HepG2 (cell line): ENCODE measurements around the gene FAF1. TPM values are rescaled to one million over a fixed set of nuclear protein-coding genes. Genes with fewer than 3 reads are reported as not detected.

ENCODE experiments used
- ATAC-seq: fragments of 200-7000 bp; cut with Tn5 transposase; 3 replicates; pipeline ENCODE4 v1.9.1; 2020; ENCODE audit warnings: mild to moderate bottlenecking, moderate library complexity
- BruUV-seq: library from RNA; stranded (reverse); fragments of 400-500 nt; replicated peaks from 2 replicates; lab custom pipeline; 2021; lab: Mats Ljungman, UMichigan
- CTCF ChIA-PET: fragments of 300-600 bp; formaldehyde crosslinking; extraction: SDS; loops from one replicate; lab custom pipeline; 2021; ENCODE audit warnings: low total read pairs, inconsistent platforms, low intra/inter-chr PET ratio; lab: Yijun Ruan, JAX
- POLR2A ChIA-PET: fragments of 350-600 bp; sonication (Branson Sonifier 250); formaldehyde crosslinking; loops from one replicate; lab custom pipeline; 2020; ENCODE audit warnings: antibody characterized with exemption, inconsistent platforms; lab: Yijun Ruan, JAX
- DNase-seq: peaks from one replicate; pipeline ENCODE4 v3.0.0-alpha.2; 2015; ENCODE audit warnings: low spot score
- FAIRE-seq: peaks from 3 replicates; lab custom pipeline; 2011; peaks lifted over from hg19 to GRCh38; lab: Jason Lieb, UNC
- H2AFZ ChIP-seq: one replicate; pipeline ENCODE4 v1.6.1; 2011; ENCODE audit warnings: low read length, inconsistent platforms
- H3K27ac ChIP-seq: fragments of 300-600 bp; 3 replicates; pipeline ENCODE4 v1.8.0; 2011; ENCODE audit warnings: mixed run types, mild to moderate bottlenecking, mixed read lengths, low read length, inconsistent platforms; ENCODE audit not compliant: insufficient read depth; ENCODE audit errors: extremely low read length
- H3K27me3 ChIP-seq, 2 experiments: fragments of 200-600 bp in 1 of 2; 2 replicates in 1 of 2; 3 replicates in 1 of 2; pipeline versions ENCODE4 v1.6.0 to v1.8.0; 2011; ENCODE audit warnings: low read length in 2 of 2, mild to moderate bottlenecking in 2 of 2, moderate library complexity in 2 of 2, inconsistent platforms in 1 of 2; ENCODE audit not compliant: insufficient read depth in 2 of 2, control insufficient read depth in 1 of 2
- H3K36me3 ChIP-seq, 2 experiments: fragments of 200-600 bp in 1 of 2; replicated peaks in 1 of 2; 2 replicates in 1 of 2; 3 replicates in 1 of 2; pipeline versions ENCODE4 v1.5.1 to v1.8.0; 2011; ENCODE audit warnings: low read length in 2 of 2, inconsistent platforms in 1 of 2; ENCODE audit not compliant: insufficient read depth in 2 of 2, control insufficient read depth in 1 of 2
- H3K4me1 ChIP-seq: 2 replicates; pipeline ENCODE4 v1.5.1; 2012; ENCODE audit warnings: low read length, inconsistent platforms; ENCODE audit not compliant: insufficient read depth
- H3K4me2 ChIP-seq: 2 replicates; pipeline ENCODE4 v1.6.0; 2011; ENCODE audit warnings: low read depth, low read length, inconsistent platforms
- H3K4me3 ChIP-seq, 3 experiments: fragments of 200-600 bp in 1 of 3; sonication (generic), shearing (Covaris generic) in 1 of 3; replicated peaks in 1 of 3; 2 replicates each; pipeline ENCODE4 v1.5.1; 2011 to 2016; ENCODE audit warnings: low read length in 3 of 3, inconsistent platforms in 2 of 3, low read depth in 2 of 3, mild to moderate bottlenecking in 2 of 3, control low read depth in 1 of 3, mixed read lengths in 1 of 3; ENCODE audit not compliant: insufficient read depth in 1 of 3
- H3K79me2 ChIP-seq: one replicate; pipeline ENCODE4 v1.6.1; 2011; ENCODE audit warnings: low read length, inconsistent platforms; ENCODE audit not compliant: insufficient read depth
- H3K9ac ChIP-seq: 2 replicates; pipeline ENCODE4 v1.6.0; 2011; ENCODE audit warnings: mild to moderate bottlenecking, low read depth, low read length, inconsistent platforms; ENCODE audit not compliant: insufficient read depth
- H3K9me3 ChIP-seq: 2 replicates; pipeline ENCODE4 v1.5.1; 2012; ENCODE audit warnings: mild to moderate bottlenecking, low read length
- H4K20me1 ChIP-seq: 2 replicates; pipeline ENCODE4 v1.6.0; 2011; ENCODE audit warnings: inconsistent platforms, mild to moderate bottlenecking, low read length, moderate library complexity; ENCODE audit not compliant: insufficient read depth
- EED ChIP-seq: sonication (generic); formaldehyde crosslinking; IDR thresholded peaks from 2 replicates; pipeline ENCODE4 v1.5.0; 2020; ENCODE audit warnings: mild to moderate bottlenecking, missing genetic modification reagents
- HNF4A ChIP-seq: sonication (generic); formaldehyde crosslinking; IDR thresholded peaks from 2 replicates; pipeline ENCODE4 v1.4.0; 2020; ENCODE audit warnings: missing genetic modification reagents
- HNF4G ChIP-seq, 2 experiments: sonication (generic) in 1 of 2; formaldehyde crosslinking in 1 of 2; IDR thresholded peaks; 2 replicates each; pipeline versions ENCODE4 v1.4.0 to v1.6.1; 2011 to 2020; ENCODE audit warnings: borderline replicate concordance in 2 of 2, low read depth in 2 of 2, mild to moderate bottlenecking in 2 of 2, low read length in 1 of 2, missing genetic modification reagents in 1 of 2, moderate library complexity in 1 of 2
- MAFK ChIP-seq, 2 experiments: IDR thresholded peaks in 1 of 2; conservative IDR thresholded peaks in 1 of 2; 2 replicates each; pipeline ENCODE4 v1.6.1; 2011; ENCODE audit warnings: improper control_type of control experiment in 2 of 2, low read length in 2 of 2
- POLR2A ChIP-seq, 2 experiments: IDR thresholded peaks; 2 replicates each; pipeline ENCODE4 v1.6.1; 2011; ENCODE audit warnings: low read depth in 2 of 2, low read length in 2 of 2, mild to moderate bottlenecking in 1 of 2, moderate library complexity in 1 of 2; ENCODE audit not compliant: insufficient read depth in 1 of 2
- SRY ChIP-seq: sonication (generic); formaldehyde crosslinking; IDR thresholded peaks from 2 replicates; pipeline ENCODE4 v1.8.0; 2022; ENCODE audit warnings: mild to moderate bottlenecking, missing genetic modification reagents
- YY1 ChIP-seq: IDR thresholded peaks from 2 replicates; pipeline ENCODE4 v1.6.1; 2011; ENCODE audit warnings: low read length, low read depth, moderate library complexity, mild to moderate bottlenecking; ENCODE audit not compliant: insufficient read depth, insufficient replicate concordance
- ZBTB7B ChIP-seq: sonication (generic); formaldehyde crosslinking; IDR thresholded peaks from 2 replicates; pipeline ENCODE4 v1.4.0; 2020; ENCODE audit warnings: missing genetic modification reagents
- ZNF34 ChIP-seq: sonication (generic); formaldehyde crosslinking; IDR thresholded peaks from 2 replicates; pipeline ENCODE4 v1.4.0; 2020; ENCODE audit warnings: mild to moderate bottlenecking, missing genetic modification reagents, borderline replicate concordance
- WGBS: methylation state at CpG from one replicate; pipeline ENCODE4 v1.1.6; 2017; ENCODE audit warnings: low lambda C conversion rate; 5-methylcytosine and 5-hydroxymethylcytosine counted together
- in situ Hi-C: cut with HindIII; loops from 2 replicates; pipeline ENCODE4 v1.10.0; 2017; ENCODE audit warnings: low pct_unique_long_range_greater_than_20kb; ENCODE audit not compliant: extremely low pct_ligation_motif_present
- intact Hi-C: fragments of 100-400 bp; cut with micrococcal nuclease; formaldehyde crosslinking; loops from one replicate; pipeline ENCODE4 v1.10.0; 2022; ENCODE audit not compliant: unreplicated experiment
- polyA plus RNA-seq, 8 experiments: library from polyadenylated mRNA; depleted of rRNA in 3 of 8; stranded (reverse) in 7 of 8; unstranded in 1 of 8; fragments of >200 nt; fragmentation: Illumina TruSeq in 4 of 8; extraction: Trizol in 4 of 8; gene quantifications; 2 replicates each; pipeline versions ENCODE4 v1.2.1 to v1.2.3, GENCODE V29; 2011 to 2016; ENCODE audit warnings: low read depth in 4 of 8, missing spikeins in 1 of 8, mixed read lengths in 1 of 8; ENCODE audit not compliant: insufficient read depth in 1 of 8
- total RNA-seq, 5 experiments: library from RNA; depleted of rRNA; stranded (reverse); fragments of >200 nt; fragmentation: Illumina TruSeq; extraction: Trizol; gene quantifications; 2 replicates each; pipeline ENCODE4 v1.2.3, GENCODE V29; 2016; ENCODE audit warnings: low read depth in 1 of 5
- TF ChIP-seq, protein P1 (sequence below): IDR thresholded peaks from 2 replicates; pipeline ENCODE4 v1.6.1; 2012; ENCODE audit warnings: low read depth, low read length, improper control_type of control experiment
- TF ChIP-seq, protein P2 (sequence below): sonication (generic); formaldehyde crosslinking; IDR thresholded peaks from 2 replicates; pipeline ENCODE4 v1.4.0; 2020; ENCODE audit warnings: missing genetic modification reagents

FAF1 gene
- total and polyA plus RNA-seq, 2 of the 13 experiments (the other 11 are each of a cell fraction or from before 2014, with no cell fraction given), result 19.4 to 63.3 TPM

DNA sequence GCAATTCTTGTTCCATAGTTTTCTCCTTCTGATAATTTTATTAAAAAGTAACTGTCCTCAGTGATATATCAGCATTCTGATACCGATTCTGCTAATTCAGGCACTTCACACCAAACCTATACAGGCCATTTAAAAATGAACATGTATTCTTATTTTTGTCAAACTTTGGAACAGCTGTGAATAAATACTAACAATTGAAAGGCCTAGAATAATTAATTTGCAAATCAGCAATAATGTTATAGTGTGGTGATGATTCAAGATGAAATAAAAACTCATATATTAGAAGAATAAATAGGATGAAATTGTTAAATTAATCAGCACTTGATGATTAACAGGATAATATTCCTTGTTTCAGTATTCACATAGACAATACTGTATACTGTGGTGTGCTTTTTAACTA is 19.9 kb upstream of the FAF1 start:
- Histone ChIP-seq H3K36me3 (no peaks in the 10 kb centered on the region), H3K9me3 (no peaks in the 10 kb centered on the region), H3K79me2 (peaks cover 24% of the 10 kb centered on the region), H3K4me2 (peak overlapping the region; percentile 77), H3K9ac (peak overlapping the region; percentile 90; the same call in 1 of the 2 replicates), H3K27me3 (no peaks in the 10 kb centered on the region; a peak in 1 of 5 replicates), H3K4me1 (peaks cover 21% of the 10 kb centered on the region), H3K4me3 (0 out of 6 replicates have a peak overlapping the region, but pooled peaks of 1 of the 3 experiments have one; percentile 75), H2AFZ (no peak overlapping the region), H4K20me1 (no peaks in the 10 kb centered on the region), H3K27ac (peak overlapping the region; percentile 93)
- DNase-seq (no peak), FAIRE-seq (no peak), ATAC-seq (no peak)
- intact Hi-C loops, result no loop called here
- in situ Hi-C loops, result loop anchor here (5.0 to 10.0 kb wide), 2 partner anchors 55 to 203 kb away; no protein-coding TSS in a partner anchor
- peak; percentile 11 to 34; a peak in 1 of 4 replicates for TF ChIP-seq MAFK (conservative IDR thresholded peaks at IDR 0.05 in 1 of 2, IDR thresholded peaks at IDR 0.05 in 1 of 2; ENCODE audit: low read length in 2 of 2)
- TF ChIP-seq ZNF34, result no peak
- ChIA-PET CTCF (no interaction called here), POLR2A (no interaction called here)
- 75% methylated on average over 1 of the region's 1 CpG for whole genome bisulfite sequencing
- BruUV-seq, result no TSS peak

DNA sequence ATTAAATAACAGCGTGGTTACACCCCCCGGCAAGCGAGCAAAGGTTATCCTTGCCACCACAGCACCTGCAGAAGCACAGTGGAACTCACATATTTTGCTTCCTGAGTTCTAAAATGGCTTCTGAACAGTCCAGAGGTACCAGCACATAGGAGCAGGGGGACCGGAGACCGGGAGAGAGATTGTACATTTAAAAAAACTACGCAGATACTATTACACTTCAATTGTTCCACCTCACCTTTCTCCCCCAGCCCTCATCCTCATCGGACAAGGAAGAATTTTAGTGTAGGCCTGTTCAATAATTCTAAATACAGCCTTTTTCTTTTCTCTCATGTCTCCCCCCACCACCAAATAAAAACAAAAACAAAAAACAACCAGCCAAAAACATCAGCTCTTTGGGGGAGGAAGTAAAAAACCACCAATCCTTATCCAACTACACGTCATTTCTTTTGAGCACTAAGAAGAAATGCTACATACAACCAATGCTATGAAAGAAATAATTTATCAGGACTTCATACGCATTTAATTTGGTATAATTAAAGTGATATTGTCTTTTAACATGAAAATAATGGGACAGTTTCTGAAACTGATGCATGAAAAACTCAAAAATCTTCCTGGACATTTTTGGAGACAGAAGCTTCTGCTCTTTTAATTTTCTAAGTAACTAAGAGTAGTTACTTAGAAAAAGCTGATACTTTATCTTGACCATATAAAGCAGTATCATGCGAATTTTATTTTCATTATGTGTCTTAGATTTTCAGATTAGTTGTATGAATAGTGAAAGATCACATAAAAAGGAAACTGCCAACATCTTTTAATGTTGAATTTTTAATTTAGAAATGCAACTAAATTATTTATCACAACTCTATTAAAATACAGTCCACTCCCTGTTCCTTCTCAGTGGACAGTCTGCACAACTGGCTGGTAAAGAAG is 19.1 kb upstream of the FAF1 start:
- Histone ChIP-seq H3K4me3 (peak overlapping the region; percentile 75 to 95 (median 89)), H3K9me3 (no peaks in the 10 kb centered on the region), H2AFZ (peak overlapping the region; percentile 32), H3K79me2 (peaks cover 24% of the 10 kb centered on the region), H3K4me1 (peaks cover 21% of the 10 kb centered on the region), H4K20me1 (no peaks in the 10 kb centered on the region), H3K27ac (peak overlapping the region; percentile 93), H3K27me3 (no peaks in the 10 kb centered on the region; a peak in 1 of 5 replicates), H3K4me2 (peak overlapping the region; percentile 77), H3K36me3 (peaks cover 0 to under 1% of the 10 kb centered on the region in 2 experiments; a peak in 1 of 5 replicates), H3K9ac (peak overlapping the region; percentile 90)
- DNase-seq (peak; percentile 73), ATAC-seq (peak; percentile 73), FAIRE-seq (peak; percentile 50)
- in situ Hi-C loops, result loop anchor here (5.0 to 10.0 kb wide), 2 partner anchors 56 to 202 kb away; no protein-coding TSS in a partner anchor
- BruUV-seq, result TSS peak; percentile 65
- intact Hi-C loops, result no loop called here
- ChIA-PET CTCF (interaction anchor here (1.3 kb wide), 1 partner anchor 50 kb away, joined by 3 read pairs; no protein-coding TSS in a partner anchor), POLR2A (interaction anchor here (3.4 kb wide), 1 partner anchor 10 kb away, joined by 37 read pairs; the partner anchor contains the start of gene CDKN2C)
- 3% methylated on average over 10 of the region's 10 CpGs for WGBS
- TF ChIP-seq SRY (0 out of 2 replicates have a peak, but pooled peaks have one; percentile 5), POLR2A (IDR thresholded peaks at IDR 0.05; ENCODE audit: insufficient read depth in 1 of 2, low read depth in 2 of 2, low read length in 2 of 2) (peak; percentile 42 to 73), ZBTB7B (0 out of 2 replicates have a peak, but pooled peaks have one; percentile 6), HNF4G (IDR thresholded peaks at IDR 0.05; ENCODE audit: borderline replicate concordance, low read depth, low read length) (peak; percentile 63; the same call in 1 of the 2 replicates), HNF4G (CRISPR knock-in tag; IDR thresholded peaks at IDR 0.05; ENCODE audit: borderline replicate concordance, low read depth) (no peak), EED (CRISPR knock-in tag) (no peak), YY1 (peak; percentile 85), HNF4A (CRISPR knock-in tag) (peak; percentile 64)
- TF ChIP-seq, protein P1, sequence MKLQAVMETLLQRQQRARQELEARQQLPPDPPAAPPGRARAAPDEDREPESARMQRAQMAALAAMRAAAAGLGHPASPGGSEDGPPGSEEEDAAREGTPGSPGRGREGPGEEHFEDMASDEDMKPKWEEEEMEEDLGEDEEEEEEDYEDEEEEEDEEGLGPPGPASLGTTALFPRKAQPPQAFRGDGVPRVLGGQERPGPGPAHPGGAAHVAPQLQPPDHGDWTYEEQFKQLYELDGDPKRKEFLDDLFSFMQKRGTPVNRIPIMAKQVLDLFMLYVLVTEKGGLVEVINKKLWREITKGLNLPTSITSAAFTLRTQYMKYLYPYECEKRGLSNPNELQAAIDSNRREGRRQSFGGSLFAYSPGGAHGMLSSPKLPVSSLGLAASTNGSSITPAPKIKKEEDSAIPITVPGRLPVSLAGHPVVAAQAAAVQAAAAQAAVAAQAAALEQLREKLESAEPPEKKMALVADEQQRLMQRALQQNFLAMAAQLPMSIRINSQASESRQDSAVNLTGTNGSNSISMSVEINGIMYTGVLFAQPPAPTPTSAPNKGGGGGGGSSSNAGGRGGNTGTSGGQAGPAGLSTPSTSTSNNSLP, result 0 out of 2 replicates have a peak, but pooled peaks have one; percentile 9
- TF ChIP-seq, protein P2, sequence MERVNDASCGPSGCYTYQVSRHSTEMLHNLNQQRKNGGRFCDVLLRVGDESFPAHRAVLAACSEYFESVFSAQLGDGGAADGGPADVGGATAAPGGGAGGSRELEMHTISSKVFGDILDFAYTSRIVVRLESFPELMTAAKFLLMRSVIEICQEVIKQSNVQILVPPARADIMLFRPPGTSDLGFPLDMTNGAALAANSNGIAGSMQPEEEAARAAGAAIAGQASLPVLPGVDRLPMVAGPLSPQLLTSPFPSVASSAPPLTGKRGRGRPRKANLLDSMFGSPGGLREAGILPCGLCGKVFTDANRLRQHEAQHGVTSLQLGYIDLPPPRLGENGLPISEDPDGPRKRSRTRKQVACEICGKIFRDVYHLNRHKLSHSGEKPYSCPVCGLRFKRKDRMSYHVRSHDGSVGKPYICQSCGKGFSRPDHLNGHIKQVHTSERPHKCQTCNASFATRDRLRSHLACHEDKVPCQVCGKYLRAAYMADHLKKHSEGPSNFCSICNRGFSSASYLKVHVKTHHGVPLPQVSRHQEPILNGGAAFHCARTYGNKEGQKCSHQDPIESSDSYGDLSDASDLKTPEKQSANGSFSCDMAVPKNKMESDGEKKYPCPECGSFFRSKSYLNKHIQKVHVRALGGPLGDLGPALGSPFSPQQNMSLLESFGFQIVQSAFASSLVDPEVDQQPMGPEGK (CRISPR knock-in tag), result peak; percentile 16; the same call in 1 of the 2 replicates
